ENCODE measurements around the gene B3GNT5.

The B3GNT5 gene

GRCh38 chr3:183319371-183319770 is 66.3 kb downstream of the B3GNT5 start:
- no peak for DNase-seq (ENCODE audit: low read depth in 2 of 2)
